ENCODE measurements around the gene NRROS.

DNA sequence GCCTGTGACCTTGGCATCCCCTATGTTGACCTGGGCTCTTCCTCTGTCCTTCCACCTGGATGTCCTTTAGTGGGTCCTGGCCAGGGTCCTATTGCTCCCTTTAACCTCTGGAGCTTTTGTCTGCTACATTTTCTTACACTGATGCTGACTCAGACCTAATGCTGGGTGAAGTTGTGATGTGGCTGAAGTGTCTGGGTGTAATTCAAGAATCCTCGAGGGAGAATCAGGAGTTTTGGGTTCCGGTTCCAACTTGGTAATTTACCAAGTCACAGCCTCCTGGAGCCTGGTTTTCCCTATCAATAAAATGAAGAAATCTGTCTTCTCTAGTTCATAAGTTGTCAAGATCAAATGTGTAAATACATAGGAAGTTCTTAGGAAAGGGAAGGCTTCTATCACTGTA, 46.9 kb downstream of the NRROS start:
- TF ChIP-seq, protein P1, sequence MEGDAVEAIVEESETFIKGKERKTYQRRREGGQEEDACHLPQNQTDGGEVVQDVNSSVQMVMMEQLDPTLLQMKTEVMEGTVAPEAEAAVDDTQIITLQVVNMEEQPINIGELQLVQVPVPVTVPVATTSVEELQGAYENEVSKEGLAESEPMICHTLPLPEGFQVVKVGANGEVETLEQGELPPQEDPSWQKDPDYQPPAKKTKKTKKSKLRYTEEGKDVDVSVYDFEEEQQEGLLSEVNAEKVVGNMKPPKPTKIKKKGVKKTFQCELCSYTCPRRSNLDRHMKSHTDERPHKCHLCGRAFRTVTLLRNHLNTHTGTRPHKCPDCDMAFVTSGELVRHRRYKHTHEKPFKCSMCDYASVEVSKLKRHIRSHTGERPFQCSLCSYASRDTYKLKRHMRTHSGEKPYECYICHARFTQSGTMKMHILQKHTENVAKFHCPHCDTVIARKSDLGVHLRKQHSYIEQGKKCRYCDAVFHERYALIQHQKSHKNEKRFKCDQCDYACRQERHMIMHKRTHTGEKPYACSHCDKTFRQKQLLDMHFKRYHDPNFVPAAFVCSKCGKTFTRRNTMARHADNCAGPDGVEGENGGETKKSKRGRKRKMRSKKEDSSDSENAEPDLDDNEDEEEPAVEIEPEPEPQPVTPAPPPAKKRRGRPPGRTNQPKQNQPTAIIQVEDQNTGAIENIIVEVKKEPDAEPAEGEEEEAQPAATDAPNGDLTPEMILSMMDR (conservative IDR thresholded peaks at IDR 0.05; ENCODE audit: low read depth, low read length), result no peak
- no peak for TF ChIP-seq EZH2 (IDR thresholded peaks at IDR 0.05; ENCODE audit: borderline replicate concordance, low read depth, low read length, poor library complexity, severe bottlenecking)

Measured in A673 (cell line).